Measurements from ENCODE around the gene LRP2.

LRP2 gene

DNA sequence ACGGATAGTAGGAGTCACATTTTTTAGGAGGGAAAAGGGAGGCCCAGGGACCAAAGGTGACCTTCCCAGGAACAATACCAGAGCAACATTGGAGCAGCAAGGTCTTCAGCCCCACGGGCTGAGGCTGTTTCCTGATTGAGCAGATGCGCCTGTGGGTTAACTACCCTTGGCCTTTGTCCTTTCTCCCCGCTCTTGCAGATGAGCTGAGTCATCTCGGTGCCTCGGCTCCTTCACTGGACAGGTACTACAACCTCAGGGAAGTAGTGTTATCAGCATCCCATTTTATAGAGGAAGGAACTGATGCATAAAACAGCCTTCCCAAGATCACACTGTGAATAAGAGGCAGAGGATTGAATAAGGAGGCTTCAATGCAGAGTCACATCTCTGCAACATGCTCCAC lies 249.5 kb downstream of the LRP2 start:
- DNase-seq (ENCODE audit: low read depth) = no peak
- H3K4me3 ChIP-seq (ENCODE audit: low read length) = no peak overlapping the region
- TF ChIP-seq, protein P1, sequence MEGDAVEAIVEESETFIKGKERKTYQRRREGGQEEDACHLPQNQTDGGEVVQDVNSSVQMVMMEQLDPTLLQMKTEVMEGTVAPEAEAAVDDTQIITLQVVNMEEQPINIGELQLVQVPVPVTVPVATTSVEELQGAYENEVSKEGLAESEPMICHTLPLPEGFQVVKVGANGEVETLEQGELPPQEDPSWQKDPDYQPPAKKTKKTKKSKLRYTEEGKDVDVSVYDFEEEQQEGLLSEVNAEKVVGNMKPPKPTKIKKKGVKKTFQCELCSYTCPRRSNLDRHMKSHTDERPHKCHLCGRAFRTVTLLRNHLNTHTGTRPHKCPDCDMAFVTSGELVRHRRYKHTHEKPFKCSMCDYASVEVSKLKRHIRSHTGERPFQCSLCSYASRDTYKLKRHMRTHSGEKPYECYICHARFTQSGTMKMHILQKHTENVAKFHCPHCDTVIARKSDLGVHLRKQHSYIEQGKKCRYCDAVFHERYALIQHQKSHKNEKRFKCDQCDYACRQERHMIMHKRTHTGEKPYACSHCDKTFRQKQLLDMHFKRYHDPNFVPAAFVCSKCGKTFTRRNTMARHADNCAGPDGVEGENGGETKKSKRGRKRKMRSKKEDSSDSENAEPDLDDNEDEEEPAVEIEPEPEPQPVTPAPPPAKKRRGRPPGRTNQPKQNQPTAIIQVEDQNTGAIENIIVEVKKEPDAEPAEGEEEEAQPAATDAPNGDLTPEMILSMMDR (conservative IDR thresholded peaks at IDR 0.05; ENCODE audit: low read length) = no peak

DNA sequence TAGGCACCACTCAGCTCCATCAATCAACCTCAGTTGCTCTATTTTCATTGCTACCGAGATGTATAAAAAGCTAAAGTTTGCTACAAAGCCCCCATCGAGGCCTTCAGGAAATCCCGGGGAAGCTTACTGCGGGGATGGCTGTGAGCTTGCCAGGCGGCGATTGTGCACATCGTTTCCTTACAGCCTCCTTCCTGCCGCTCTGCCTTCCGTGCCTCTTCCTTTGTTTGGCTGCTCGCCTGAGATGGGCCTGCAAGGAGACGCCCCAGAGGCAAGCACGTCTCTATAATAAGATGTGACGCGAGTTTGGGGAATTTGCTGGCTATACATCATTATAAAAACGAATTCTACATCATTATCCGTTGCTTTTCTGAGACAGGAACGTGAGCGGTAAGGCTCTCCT lies 251.4 kb downstream of the LRP2 start:
- TF ChIP-seq, protein P1 (conservative IDR thresholded peaks at IDR 0.05; ENCODE audit: low read length) = no peak
- H3K4me3 ChIP-seq (ENCODE audit: low read length) = no peak overlapping the region
- no peak for DNase-seq (ENCODE audit: low read depth)

DNA sequence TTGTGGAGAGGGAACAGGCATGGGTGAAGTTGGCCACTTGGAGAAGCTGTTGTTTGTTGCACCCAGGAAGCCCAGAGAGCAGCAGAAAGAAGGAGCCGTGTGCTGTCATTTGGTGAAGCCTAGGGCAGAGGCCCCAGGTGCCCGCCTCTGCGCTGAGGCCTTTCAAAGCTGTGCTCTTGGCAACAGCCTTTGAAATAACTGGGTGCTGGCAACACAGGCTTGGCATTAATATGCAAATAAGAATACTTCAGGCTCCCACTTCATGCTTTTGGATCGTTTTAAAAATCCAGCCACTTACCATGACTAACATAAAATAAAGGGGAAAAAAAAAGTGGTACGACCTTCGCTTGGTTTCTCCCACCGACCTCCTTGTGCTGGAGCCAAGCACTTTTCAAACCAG lies 251.9 kb downstream of the LRP2 start:
- H3K4me3 ChIP-seq (ENCODE audit: low read length) = no peak overlapping the region
- TF ChIP-seq, protein P1 (conservative IDR thresholded peaks at IDR 0.05; ENCODE audit: low read length) = no peak
- DNase-seq (ENCODE audit: low read depth) = no peak

DNA sequence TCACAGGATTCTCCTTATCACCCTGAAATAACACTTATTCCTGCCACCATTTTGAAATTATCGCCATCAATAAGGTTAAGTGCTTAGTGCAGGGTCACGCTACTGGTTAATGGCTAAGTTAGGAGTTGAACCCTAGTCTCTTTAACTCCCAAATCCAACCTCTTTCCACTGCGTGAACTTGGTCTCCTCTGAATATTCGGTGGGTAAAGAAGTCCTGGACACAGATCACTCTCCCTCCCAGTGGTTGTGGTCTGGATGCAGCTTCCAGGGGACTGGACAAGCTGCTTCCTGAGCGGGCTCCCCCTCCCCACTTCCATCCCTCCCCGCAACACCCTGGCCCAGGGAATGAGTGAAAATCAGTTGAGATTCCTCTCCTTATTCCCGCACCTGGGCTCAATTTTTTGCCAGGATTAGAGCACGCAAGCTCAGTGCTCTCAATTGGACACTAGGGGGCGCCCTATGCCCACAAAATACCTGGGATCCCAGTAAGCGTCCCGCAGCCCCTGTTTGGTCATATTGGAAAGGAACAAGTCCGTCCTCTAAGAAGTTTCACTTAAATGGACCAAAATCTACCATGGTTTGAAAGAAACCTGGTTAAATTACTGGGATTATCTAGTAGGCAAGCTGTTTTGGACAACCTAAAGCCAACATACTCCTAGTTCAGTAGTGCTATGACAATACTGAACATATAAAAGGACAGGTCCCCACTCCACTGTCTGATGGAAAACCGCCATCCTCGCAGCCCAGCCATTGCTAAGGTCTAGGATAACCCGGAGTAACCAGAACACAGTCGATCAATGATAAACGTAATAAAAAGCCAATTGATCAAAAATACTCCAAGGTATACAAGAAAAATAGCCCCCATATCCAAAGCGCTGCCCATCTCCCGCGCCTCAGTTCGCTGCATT lies 252.6 kb downstream of the LRP2 start:
- TF ChIP-seq, protein P1 (conservative IDR thresholded peaks at IDR 0.05; ENCODE audit: low read length) = peak; percentile 64
- no peak overlapping the region for H3K4me3 ChIP-seq (ENCODE audit: low read length)
- DNase-seq (ENCODE audit: low read depth) = peak; percentile 52

DNA sequence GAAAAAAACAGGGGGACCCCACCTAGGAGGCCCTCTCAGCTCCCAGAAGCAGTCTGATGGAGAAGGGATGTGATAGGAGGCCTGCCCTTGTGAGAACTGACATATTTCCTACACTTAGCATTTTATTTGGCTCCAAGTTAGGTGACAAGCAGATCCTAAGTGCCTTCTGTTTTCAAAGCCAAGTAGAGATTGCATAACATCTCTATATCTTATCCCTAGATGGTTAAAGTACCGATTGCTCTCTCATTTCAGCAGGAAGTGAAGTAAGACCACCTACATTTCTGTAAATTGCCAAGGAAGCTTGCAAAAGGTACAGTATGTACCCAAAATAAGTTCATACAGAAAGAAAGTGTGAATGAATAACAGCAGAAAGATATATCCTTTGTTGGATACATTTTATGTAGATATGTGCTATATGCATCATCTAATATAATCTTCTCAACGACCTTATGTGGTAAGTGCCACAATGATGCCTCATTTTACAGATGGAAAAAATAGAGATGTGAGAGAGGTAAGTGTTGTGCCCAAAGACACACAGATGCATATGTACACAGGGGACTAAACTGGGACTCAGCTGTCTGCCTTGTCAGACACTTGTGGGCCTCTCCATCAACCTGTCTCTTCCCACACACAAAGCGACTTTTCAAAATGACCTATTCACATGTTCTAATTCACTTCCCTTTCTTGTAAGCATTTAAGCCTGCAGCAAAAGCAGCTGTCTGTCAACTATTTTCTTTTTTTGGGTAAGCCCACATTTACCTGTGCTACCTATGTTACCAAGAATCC lies 254.0 kb downstream of the LRP2 start:
- TF ChIP-seq, protein P1 (conservative IDR thresholded peaks at IDR 0.05; ENCODE audit: low read length) = no peak
- H3K4me3 ChIP-seq (ENCODE audit: low read length) = no peak overlapping the region
- no peak for DNase-seq (ENCODE audit: low read depth)

DNA sequence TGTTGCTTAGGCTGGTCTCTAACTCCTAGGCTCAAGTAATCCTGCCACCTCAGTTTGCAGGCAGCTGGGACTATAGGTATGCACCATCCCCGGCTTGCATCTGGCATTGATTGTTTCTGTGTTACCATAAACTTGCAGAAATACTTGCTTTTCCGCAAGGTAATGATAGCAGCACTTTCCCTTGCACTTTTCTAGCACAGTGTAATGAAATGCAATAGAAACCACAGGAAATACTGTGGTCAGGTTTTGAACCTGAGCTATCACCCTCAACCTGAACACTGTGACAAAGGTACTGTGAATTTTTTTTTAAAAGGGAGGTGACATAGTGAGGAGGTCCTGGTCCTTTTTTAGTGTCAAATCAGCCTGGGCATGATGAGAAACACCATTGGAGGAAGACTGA lies 254.7 kb downstream of the LRP2 start:
- no peak for DNase-seq (ENCODE audit: low read depth)
- no peak overlapping the region for H3K4me3 ChIP-seq (ENCODE audit: low read length)
- TF ChIP-seq, protein P1 (conservative IDR thresholded peaks at IDR 0.05; ENCODE audit: low read length) = no peak

All from AG10803 (cell line).